AG09309 (cell line): ENCODE measurements around the gene EVL.

Source experiments
- DNase-seq: peaks from one replicate; pipeline ENCODE4 v3.0.0-alpha.2; 2010; ENCODE audit warnings: low read depth
- H3K4me3 ChIP-seq: 2 replicates; pipeline ENCODE4 v1.5.1; 2011; ENCODE audit warnings: mild to moderate bottlenecking, low read depth, low read length, moderate library complexity; ENCODE audit not compliant: control insufficient read depth
- TF ChIP-seq, protein P1 (sequence below): IDR thresholded peaks from 2 replicates; pipeline ENCODE4 v1.5.1; 2011; ENCODE audit warnings: mild to moderate bottlenecking, low read depth, low read length, inconsistent platforms; ENCODE audit not compliant: insufficient read depth, control insufficient read depth; ENCODE audit errors: missing control alignments

EVL gene

DNA sequence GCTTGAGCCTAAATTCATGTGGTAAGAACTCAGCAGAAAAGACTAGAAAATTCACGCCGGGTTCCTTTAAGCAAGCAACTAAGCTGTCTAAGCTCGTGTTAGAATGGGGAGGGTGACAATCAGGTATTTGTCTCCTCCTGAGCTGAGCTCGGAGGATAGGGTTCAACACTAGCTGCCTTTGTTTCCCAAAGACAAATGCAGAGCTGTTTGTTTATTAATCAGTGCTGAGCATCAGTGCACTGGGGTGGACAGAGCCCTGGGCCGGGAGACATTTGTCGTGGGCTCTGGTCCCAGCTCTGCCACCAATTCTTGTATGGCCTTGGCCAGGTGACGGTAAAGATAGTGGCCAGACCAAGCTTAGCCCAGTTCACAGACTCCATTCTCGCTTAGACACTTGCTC, 50.5 kb downstream of the EVL start:
- TF ChIP-seq, protein P1, sequence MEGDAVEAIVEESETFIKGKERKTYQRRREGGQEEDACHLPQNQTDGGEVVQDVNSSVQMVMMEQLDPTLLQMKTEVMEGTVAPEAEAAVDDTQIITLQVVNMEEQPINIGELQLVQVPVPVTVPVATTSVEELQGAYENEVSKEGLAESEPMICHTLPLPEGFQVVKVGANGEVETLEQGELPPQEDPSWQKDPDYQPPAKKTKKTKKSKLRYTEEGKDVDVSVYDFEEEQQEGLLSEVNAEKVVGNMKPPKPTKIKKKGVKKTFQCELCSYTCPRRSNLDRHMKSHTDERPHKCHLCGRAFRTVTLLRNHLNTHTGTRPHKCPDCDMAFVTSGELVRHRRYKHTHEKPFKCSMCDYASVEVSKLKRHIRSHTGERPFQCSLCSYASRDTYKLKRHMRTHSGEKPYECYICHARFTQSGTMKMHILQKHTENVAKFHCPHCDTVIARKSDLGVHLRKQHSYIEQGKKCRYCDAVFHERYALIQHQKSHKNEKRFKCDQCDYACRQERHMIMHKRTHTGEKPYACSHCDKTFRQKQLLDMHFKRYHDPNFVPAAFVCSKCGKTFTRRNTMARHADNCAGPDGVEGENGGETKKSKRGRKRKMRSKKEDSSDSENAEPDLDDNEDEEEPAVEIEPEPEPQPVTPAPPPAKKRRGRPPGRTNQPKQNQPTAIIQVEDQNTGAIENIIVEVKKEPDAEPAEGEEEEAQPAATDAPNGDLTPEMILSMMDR: no peak
- no peak for DNase-seq
- H3K4me3 ChIP-seq: no peak overlapping the region

DNA sequence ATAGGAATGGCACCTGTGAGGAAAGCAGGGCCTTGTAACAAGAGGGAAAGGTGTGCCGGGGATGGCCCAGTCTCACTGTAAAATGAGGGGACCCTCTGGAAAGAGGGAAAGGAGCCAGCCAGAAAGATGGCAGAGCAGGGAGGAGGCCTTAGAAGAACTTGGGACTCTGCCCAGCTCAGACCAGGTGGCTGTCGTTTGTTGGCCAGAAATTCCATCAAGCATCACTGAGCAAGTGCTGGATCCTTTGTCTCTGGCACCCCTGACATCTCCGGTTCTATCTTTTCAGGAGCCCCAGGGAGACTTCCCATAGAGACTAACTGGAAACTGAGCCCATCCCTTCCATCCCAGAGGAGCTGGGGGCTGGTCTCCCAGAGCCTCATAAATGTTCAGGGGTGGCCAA, 50.9 kb downstream of the EVL start:
- DNase-seq: no peak
- H3K4me3 ChIP-seq: no peak overlapping the region
- TF ChIP-seq, protein P1: no peak

DNA sequence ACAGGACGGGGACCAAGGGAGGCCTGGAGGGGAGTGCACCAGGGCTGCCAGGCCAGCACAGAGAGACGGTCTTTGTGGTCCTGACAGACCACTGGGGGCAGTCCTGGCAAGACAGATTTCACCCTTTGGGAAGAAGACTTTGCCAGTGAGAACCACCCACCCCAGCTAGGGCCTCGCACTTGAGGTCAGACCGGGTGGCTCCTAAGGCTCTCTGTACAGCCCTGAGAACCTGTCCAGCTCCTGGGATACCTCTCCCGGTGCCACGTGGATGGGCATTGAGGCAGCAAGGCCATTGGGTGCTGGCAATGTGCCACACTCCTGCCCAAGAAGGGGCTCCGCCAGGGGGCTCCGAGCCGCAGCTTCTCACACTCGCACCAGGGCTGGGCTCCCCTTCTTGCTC, 51.8 kb downstream of the EVL start:
- TF ChIP-seq, protein P1: no peak
- no peak for DNase-seq
- H3K4me3 ChIP-seq: no peak overlapping the region

DNA sequence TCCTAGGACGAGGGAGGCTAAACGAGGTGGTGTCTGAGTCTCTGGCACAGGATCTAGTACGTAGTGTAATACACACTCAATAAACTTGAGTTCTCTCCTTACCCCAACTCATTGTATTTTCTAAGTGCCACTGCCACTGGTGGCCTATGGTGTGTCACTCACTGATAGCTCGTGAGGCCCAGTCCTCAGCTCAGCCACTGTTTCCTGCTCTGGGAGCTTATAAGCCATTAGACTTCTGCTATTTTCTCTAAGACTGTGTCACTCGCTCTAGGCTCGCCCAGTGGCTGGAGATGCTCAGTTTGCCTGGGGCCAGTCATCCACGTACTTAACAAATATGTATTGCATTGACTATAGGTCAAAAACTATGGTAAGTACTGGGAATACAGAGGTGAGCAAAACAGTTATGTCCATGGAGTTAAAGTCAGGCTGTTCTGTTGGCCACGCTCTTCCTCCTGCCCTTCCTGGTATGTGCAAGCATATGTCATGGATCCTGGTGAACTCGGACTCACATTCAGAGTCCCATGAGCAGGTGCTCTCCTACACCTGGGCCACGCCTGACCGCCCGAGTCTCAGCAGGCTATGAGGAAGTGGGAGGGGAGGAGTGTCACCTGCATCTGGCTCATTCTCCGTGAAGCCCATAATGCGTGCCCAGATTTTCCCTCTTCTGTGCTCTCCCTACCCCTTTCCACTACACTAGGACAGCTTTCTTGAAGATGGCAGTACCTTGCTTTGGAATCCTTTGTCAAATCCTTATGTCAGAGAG, 52.6 kb downstream of the EVL start:
- TF ChIP-seq, protein P1: no peak
- no peak overlapping the region for H3K4me3 ChIP-seq
- no peak for DNase-seq

DNA sequence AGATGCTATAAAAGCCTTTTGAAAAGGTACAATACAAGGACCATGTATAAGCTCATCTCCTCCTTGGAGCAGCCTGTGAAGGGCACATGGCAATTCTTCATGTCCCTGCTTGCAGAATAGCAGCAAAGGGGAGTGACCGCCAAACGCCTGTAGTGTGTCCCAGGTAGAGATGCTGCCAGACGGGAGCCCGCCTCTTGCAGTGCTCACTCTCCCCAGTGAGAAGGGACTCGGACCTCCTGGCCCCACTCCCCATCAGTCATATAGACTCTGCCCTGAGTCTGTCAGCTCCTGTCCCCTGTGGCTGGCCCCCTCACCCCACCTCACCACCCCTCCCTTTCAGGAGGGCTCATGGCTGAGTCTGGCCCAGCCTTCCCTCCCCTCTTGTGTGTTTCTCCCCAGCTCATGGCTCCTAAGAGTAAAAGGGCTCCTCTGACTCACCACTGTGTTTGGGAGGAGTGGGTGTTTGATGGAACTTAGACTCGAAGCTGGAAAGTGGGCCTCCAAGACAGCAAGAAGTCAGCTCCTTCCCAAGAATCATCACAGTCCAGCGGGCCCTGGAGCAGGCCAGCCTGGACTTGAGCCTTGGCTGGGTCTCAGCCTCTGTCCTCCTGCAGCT, 53.3 kb downstream of the EVL start:
- no peak overlapping the region for H3K4me3 ChIP-seq
- no peak for DNase-seq
- TF ChIP-seq, protein P1: no peak

DNA sequence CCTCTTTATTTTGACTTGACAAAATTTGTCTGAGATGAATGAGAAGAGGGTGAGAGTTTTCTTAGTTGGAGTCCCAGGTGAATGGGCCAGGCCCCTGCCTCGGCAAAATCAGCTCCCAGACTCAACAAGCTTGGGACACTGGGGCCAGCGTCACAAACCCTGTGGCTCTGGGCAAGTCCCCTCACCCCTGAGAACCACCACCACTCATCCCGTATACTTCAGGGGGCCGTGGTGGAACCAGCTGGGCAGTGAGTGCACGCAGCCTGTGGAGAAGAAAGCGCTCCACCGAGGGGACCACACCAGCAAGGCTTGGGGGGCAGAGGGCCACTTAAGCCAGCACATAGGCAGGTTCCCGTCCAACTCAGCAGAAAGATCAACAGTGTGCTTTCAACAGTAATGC, 54.0 kb downstream of the EVL start:
- DNase-seq: no peak
- TF ChIP-seq, protein P1: no peak
- H3K4me3 ChIP-seq: no peak overlapping the region
